NCI-H1930 (cell line): ENCODE measurements around the gene CACNA1D.

Experiments
- DNase-seq, 2 experiments: peaks; one replicate each; lab custom pipeline; 2025; lab: John Stamatoyannopoulos, UW

CACNA1D gene

DNA sequence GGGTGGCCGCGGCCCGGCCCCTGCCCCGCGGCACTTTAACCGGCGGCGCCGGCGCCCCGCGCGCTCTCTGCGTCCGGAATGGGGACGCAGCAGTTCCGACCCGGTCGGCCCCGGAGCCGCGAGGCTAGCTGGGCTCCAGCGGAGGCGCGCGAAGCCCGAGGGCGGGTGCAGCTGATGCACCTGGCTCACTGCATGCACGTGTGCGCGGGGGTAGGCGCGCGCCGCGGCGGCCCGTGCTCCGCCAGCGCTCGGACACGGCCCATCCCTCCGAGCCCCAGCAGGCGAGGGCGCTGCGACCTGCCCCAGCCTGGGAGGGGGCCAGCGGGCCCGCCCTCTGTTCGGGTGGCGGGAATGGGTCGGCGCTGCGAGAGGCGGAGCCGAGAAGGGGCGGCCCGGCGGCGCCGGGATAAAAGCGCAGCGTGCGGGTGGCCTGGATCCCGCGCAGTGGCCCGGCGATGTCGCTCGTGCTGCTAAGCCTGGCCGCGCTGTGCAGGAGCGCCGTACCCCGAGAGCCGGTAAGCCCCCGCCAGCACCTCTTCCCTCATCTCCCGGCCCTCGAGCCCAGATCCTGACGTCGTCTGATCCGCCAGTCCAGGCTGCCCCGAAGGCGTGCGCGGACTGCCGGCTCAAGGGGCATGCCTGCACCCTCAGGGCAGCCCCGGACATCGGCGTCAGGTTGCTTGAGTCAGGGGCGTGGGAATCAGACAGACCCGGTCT, 351.9 kb downstream of the CACNA1D start, which contains the start of the genes CHDH and IL17RB:
CHDH (minus strand) TSS at position 286 of the 717 bp plus-strand sequence. CDS start 22,411 bp downstream, outside the sequence.
IL17RB (plus strand) TSS at position 435 of the 717 bp plus-strand sequence; CDS start at position 456, 21 bp downstream.
- peak in 1 of 2 experiments; percentile 38 for DNase-seq

- DNase-seq, result no peak
Observed at GRCh38 chr3:53846851-53847155, 352.4 kb downstream of the CACNA1D start.

DNA sequence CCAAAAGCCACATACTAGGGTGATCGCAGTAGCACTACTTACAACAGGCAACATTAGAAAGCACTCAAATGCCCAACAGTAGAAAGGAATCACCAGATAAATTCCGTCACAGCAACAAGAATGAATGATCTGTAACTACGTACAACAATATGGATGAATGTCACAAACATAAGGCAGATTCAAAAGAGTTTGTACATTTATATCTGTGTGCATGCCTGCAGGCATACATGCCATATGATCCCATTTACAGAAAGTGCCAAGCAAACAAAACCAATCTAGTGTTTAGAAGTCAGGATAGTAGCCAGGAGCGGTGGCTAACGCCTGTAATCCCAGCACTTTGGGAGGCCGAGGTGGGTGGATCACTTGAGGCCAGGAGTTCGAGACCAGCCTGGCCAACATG, 355.5 kb downstream of the CACNA1D start:
- DNase-seq, result no peak

GRCh38 chr3:53850895-53851294, 356.5 kb downstream of the CACNA1D start:
- DNase-seq, result no peak

DNA sequence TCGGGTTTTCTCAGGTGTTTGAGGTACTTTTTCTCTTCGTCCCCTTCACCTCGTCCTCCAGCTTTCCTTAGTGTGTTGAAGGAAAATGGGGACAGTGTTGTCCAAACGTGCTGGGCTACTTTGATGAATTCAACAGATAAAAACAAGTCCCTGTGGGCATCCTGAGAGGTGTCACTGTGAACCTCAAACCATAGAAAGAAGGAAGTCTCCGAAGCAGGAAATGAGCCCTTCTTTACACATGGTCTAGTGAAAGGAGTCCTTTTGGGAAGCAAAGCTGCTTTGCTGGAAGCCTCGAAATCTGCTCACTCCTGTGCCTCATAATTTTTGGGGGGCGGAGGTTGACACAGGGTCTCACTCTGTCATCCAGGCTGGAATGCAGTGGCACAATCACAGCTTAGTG, 362.6 kb downstream of the CACNA1D start:
- DNase-seq, result no peak

DNA sequence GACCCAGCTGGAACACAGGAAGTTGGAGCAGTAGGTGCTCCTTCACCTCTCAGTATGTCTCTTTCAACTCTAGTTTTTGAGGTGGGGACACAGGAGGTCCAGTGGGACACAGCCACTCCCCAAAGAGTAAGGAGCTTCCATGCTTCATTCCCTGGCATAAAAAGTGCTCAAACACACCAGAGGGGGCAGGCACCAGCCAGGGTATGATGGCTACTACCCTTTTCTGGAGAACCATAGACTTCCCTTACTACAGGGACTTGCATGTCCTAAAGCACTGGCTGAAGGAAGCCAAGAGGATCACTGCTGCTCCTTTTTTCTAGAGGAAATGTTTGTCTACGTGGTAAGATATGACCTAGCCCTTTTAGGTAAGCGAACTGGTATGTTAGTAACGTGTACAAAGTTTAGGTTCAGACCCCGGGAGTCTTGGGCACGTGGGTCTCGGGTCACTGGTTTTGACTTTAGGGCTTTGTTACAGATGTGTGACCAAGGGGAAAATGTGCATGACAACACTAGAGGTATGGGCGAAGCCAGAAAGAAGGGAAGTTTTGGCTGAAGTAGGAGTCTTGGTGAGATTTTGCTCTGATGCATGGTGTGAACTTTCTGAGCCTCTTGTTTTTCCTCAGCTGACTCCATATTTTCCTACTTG, 363.8 kb downstream of the CACNA1D start:
- DNase-seq, result no peak

GRCh38 chr3:53859178-53859577, 364.8 kb downstream of the CACNA1D start:
- no peak for DNase-seq

- no peak for DNase-seq
Observed at GRCh38 chr3:53860196-53860595, 365.8 kb downstream of the CACNA1D start.

DNA sequence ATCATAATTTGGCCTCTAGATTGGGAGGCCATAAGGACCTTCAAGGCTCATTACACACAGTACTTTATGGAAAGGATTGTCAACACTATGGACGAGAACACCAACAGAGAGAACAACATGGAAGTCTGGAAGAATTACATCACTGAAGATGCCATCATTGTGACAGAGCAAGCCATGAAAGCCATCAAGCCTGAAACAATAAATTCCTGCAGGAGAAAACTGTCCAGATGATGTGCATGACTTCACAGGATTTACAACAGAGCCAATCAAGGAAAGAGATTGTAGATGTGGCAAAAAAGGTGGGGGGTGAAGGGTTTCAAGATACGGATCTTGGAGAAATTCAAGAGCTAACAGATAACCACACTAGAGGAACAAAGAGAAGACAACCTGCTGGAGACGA, 367.8 kb downstream of the CACNA1D start:
- DNase-seq, result no peak

DNA sequence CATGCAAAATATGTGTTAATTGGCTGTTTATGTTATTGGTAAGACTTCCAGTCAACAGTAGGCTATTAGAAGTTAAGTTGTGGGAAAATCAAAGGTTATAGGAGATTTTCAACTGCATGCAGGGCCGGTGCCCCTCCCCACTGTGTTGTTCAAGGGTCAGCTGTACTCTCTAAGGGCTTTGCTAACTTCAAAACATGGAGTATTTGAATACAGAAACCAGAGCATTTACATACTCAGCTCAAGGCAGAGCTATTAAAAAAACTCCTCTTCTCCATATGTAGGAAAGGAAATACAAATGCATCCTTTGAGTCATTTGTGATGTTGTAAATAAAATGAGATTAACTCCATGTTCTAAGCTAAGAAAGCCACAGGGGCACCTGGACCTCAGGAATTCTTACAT, 368.7 kb downstream of the CACNA1D start:
- no peak for DNase-seq
